Omental fat pad (tissue), 4 donors: ENCODE measurements around the gene C1QTNF6. TPM values are rescaled to one million over a fixed set of nuclear protein-coding genes. Genes with fewer than 3 reads are reported as not detected.
A peak's percentile ranks its signal among the peaks of the same experiment; 100 is the strongest.
"Not testable (repeated sequence)": the region's sequence is repeated elsewhere in the genome, so short reads cannot be mapped to it uniquely, and the experiment has no call there.

ENCODE experiments used
- ATAC-seq: fragments of 150-250 bp; one replicate; pipeline ENCODE4 v1.9.1; 2016; ENCODE audit warnings: mild to moderate bottlenecking, moderate library complexity; ENCODE audit not compliant: low FRiP score
- DNase-seq: peaks from one replicate; pipeline ENCODE4 v3.0.0-alpha.2; 2019; ENCODE audit warnings: low spot score
- total RNA-seq, 4 donors: library from RNA; depleted of rRNA; stranded (reverse); fragments of >200 nt; gene quantifications; one replicate each; pipeline ENCODE4 v1.1.0, GENCODE V29; 2016
- TF ChIP-seq, protein P1 (sequence below), 3 donors: fragments of 450-650 bp; IDR thresholded peaks; one replicate each; pipeline ENCODE4 v1.5.1; 2016 to 2017; ENCODE audit warnings: antibody characterized with exemption in 3 of 3, mild to moderate bottlenecking in 3 of 3, moderate library complexity in 2 of 3

C1QTNF6 gene
- total RNA-seq, 4 donors from 2014 or later: 1.0 to 2.8 (median 1.4) TPM

DNA sequence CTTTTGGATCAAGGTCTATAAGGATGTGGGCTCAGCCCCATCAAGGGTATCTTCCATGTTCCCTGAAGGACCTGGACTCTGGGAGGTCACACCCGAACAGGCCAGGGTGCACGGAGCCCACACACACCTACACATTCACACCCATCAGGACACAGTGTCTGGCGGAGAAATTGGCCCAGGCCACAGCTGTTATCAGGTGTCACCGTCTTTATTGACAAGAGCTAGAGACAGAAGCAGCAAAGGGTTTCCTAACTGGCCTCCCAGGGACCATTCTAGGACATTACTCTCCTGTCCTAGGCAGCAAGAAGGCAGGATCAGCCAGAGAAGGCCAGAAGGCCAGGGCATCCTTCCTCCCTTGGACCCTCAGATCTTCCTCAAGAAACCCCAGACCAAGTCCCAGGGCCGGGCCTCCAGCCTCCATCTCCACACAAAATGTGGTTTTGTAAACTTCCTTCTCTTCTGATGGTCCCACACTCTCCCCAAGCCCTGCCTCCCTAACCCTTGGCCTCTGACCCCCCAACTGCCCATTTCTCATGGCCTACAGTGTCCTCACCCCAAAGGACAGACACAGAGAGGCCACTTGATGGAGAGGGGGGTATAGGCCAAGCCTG, 16.1 kb upstream of the C1QTNF6 start:
- no peak for DNase-seq
- no peak for ATAC-seq
- TF ChIP-seq, protein P1, sequence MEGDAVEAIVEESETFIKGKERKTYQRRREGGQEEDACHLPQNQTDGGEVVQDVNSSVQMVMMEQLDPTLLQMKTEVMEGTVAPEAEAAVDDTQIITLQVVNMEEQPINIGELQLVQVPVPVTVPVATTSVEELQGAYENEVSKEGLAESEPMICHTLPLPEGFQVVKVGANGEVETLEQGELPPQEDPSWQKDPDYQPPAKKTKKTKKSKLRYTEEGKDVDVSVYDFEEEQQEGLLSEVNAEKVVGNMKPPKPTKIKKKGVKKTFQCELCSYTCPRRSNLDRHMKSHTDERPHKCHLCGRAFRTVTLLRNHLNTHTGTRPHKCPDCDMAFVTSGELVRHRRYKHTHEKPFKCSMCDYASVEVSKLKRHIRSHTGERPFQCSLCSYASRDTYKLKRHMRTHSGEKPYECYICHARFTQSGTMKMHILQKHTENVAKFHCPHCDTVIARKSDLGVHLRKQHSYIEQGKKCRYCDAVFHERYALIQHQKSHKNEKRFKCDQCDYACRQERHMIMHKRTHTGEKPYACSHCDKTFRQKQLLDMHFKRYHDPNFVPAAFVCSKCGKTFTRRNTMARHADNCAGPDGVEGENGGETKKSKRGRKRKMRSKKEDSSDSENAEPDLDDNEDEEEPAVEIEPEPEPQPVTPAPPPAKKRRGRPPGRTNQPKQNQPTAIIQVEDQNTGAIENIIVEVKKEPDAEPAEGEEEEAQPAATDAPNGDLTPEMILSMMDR (IDR thresholded peaks at IDR 0.05): no peak

DNA sequence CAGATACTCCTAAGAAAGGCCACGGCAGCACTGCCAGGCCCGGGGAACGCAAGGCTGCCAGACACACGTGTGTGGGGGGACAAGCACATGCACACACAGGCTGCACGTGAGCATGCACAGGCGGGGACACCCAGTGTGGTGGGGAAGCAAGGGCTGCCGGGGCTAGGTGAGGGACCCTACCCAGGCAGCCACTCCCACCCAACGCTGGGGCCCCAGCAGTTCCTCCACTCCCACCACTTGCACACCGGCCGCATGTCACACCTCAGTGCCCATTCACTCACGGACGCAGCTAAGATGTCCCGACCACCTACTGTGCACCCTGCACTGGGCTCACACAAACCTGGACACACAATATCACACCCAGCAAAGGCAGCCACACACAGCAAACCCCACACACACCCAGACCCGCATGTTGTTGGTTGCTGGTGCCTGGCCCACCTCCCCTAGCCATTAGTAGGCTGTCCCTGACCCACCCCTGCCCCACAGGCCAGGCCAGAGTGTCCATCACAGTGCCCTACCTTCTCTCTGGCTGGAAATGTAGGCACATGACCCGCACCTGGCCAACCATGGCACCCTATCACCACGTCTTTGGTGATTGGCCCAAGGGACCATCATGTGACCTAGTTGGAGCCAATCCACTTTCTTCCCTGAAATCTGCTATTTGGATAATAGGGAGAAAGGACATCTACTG, 15.5 kb upstream of the C1QTNF6 start:
- DNase-seq (no peak), ATAC-seq (no peak)
- TF ChIP-seq, protein P1 (IDR thresholded peaks at IDR 0.05): no peak

DNA sequence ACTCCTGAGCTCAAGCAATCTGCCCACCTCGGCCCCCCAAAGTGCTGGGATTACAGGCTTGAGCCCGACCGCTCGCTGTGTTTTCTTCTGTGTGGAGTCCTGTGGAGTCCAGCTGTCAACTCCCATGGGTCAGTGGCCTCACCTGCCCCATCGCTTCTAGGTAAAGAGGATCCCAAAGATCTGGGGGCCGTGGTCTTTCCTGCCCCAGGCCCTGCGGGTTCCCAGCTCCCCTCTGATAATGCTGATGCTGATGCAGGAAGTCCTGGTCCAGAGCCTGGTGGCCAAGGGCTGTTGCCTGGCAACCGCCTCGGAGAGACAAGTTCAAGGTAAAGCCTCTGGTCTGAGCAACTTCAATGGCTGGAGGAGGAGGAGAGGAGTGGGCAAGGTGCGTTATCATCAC, 14.7 kb upstream of the C1QTNF6 start:
- DNase-seq: no peak
- TF ChIP-seq, protein P1 (IDR thresholded peaks at IDR 0.05): no peak
- ATAC-seq: no peak

DNA sequence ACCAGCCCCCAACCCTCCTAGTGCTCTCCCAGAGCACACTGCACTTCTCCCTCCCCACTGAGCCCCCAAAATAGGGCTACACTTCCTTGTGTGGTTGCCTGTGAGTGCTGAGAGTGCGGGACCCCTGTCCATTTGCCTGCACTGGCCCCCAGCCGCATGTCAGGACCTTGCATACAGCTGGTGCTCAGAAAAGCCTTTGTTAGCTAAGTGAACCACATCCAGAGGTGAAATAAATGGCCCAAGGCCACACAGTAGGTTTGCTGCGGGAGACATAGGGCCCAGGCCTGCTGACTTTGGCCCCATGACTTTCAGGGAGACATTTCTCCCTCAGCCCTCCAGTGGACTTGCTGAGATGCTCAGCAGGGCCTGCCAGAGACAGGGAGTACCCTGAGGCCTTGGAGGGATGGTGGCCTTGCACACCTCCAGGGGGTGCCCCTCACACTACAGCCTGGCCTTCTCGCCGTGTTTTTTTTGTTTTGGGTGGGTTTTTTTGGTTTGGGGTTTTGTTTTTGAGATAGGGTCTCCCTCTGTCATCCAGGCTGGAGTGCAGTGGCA, 14.0 kb upstream of the C1QTNF6 start:
- ATAC-seq (no peak), DNase-seq (no peak)
- TF ChIP-seq, protein P1 (IDR thresholded peaks at IDR 0.05): no peak

DNA sequence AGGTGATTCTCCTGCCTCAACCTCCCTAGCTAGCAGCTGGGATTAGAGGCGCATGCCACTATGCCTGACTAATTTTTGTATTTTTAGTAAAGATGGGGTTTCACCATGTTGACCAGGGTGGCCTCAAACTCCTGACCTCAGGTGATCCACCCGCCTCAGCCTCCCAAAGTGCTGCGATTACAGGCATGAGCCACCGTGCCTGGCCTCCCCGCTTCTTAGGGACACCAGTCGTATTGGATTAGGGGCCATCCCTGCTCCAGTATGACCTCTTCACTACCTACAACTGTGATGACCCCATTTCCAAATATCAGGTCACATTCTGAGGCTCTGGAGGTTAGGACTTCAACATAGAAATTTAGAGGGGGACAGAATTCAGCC, 13.4 kb upstream of the C1QTNF6 start:
- ATAC-seq, DNase-seq: not testable (repeated sequence)

DNA sequence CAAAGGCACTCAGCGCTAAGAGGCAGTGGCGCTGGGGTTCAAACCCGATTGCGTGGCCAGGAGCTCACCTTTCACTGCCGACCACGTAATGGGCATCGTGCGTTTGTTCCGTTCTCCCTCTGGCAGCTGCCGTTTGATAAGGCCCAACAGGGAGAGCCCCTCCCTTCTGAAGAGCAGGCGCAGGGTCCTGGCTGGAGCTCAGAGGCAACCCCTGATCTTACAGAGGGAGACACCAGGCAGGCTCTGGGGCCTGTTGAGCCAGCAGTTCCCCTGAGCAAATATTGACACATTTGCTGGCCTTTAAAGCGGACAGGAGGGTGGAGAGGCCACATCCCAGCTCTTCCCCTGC, 11.7 kb upstream of the C1QTNF6 start:
- DNase-seq: no peak
- ATAC-seq: no peak
- TF ChIP-seq, protein P1 (IDR thresholded peaks at IDR 0.05): no peak

DNA sequence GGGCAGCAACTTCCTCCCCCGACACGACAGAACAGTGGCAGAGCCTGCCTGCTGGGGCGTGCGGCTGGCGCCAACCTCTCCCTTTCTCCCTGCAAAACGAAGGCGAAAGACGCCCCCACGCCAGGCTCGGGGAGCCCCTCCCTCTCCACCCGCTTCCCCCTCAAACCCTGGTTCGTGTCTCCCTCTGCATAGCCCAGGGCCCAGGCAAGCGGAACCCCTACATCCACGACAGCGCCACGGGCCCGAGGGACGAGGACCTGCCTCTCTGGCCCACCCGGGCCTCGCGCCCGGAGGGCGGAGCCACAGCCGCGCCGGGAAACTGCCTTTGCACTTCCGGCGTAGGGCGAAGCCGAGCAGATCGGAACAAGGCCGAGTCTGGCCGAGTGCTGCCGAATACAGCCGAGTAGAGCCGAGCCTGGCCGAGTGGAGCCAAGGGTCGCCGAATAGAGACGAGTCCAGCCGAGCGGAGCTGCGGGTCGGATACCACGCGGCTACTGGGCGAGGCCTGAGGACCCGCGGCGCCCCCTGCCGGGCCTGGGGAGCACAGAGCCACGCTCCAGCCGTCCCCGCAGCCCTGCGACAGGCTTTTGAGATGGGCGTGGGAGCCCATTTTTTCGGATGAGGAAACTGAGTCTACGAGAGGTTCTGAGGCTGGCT, 11.2 kb upstream of the C1QTNF6 start:
- peak; percentile 91 for ATAC-seq
- DNase-seq: peak; percentile 99
- TF ChIP-seq, protein P1 (IDR thresholded peaks at IDR 0.05): peak in 2 of 3 donors; percentile 64 to 77
